Activated T-cell treated with anti-CD3 and anti-CD28 coated beads, Interleukin-2, amount 50 U/mL, for 1 hour (primary cell): ENCODE measurements around the gene ZNF701.
A peak's percentile ranks its signal among the peaks of the same experiment; 100 is the strongest.
"Not testable (repeated sequence)": the region's sequence is repeated elsewhere in the genome, so short reads cannot be mapped to it uniquely, and the experiment has no call there.

Experiments
- DNase-seq: peaks from one replicate; pipeline ENCODE4 v3.0.0-alpha.2; 2020

ZNF701 gene

DNA sequence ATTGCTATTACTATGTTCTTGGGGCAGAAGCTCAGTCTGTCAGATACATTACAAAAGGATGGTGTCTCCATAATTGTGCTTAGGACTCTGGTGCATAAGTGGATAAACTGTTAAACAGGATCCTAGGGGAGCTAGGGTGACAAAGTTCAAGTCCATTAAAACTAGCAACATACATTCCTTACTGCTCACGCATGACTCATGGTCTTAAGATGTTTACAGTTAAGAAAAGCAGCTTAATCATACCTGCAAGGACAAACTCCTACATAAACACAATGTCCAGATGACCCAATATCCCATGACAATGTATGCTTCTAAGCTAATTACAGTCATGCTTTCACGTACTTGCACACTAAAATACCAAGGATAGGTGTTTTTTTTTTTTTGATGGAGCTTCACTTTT, 3.5 kb upstream of the ZNF701 start:
- DNase-seq = no peak

DNA sequence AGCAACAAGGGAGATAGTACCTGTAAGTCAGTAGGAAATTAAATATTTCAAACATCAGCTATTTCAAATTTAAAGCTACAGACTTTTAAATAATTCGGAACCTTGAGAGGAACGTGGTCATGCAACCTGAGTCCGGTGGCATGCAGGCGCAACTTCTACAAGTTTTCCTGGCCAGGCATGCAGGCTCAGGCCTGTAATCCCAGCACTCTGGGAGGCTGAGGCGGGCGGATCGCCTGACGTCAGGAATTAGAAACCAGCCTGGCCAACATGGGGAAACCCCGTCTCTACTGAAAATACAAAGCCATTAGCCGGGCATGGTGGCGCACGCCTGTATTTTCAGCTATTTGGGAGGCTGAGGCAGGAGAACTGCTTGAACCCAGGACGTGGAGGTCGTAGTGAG, 2.2 kb upstream of the ZNF701 start:
- no peak for DNase-seq

DNA sequence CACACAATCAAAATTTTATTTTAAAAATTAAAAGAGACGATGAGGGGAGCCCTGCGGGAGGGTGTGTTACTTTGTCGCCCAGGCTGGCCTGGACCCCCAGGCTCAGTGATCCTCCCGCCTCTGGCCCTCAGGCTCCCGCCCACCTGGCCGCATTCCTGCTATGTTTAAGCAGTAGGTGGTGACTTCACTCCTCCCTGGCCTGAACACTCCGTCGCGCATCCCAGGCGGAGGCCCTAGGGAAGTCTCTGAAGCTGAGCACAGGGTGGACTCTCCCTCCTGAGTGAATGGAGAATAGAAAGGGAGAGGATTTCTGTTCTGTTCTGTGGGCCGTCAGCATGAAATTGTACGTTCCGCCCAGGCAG, 468 bp upstream of the ZNF701 start:
- DNase-seq = not testable (repeated sequence)

DNA sequence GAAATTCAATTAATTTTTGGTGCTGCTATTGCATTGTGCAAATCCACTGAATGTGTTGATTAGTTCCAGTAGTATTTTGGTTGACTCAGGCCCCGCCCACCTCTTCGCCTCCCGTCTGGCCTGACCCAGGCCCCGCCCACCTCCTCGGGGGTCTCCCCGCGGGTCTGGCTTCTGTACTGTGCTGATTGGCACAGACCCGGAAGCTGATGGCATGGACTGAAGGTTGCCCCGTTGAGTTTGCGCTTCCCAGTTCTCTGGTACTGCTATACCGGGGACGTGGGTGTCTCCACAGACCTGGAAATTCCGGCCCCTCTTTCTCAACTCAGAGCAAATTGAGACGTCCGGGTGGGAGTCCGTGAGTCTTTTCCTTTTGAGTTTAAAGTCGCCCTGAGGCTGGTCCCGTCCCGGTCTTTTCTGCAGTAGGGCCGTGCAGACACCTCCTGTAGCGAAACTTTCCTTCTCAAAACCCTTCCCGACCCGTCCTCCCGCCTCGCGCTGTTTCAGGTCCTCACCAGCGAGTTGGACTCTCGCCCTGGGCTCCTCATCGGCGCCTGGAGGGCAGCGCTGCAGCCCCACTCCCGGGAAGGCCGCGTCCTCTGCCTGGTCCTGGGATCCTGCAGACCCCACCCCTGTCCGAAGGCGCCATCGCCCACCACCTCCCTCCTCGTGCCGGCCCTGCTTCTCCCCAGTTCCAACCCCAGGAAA, 14.8 kb downstream of the ZNF701 start:
- DNase-seq = no peak

DNA sequence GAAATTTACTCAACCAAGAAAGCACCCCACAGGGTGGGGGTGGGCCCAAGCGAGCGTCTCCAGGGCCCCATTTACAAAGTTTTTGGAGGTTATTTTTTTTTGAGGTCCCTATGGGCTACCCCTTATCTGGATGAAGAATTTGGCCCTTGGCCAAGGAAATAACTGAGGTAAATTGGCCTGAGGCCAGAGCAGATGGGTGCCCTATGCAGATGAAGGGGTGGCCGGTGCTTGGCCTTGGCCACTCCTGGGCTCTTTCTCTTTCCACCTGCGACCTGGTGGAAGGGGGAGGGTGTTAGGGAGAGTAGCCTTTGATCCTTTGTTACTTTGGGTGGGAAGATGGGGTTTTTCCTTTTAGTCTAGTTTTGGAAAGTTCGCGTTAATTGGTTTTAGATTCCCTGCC, 15.5 kb downstream of the ZNF701 start:
- no peak for DNase-seq

DNA sequence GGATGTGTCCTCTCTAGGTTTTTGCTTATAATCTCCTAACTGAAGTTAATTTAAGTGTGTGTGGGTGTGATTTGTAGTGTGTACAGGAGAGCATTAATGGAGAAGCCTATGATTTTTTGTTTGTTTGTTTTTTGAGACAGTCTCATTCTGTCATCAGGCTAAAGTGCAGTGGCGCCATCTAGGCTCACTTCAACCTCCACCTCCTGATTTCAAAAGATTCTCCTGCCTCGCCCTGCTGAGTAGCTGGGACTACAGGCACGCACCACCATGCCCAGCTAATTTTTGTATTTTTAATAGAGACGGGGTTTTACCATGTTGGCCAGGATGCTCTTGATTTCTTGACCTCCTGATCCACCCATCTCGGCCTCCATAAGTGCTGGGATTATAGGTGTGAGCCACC, 20.6 kb downstream of the ZNF701 start:
- DNase-seq = no peak

DNA sequence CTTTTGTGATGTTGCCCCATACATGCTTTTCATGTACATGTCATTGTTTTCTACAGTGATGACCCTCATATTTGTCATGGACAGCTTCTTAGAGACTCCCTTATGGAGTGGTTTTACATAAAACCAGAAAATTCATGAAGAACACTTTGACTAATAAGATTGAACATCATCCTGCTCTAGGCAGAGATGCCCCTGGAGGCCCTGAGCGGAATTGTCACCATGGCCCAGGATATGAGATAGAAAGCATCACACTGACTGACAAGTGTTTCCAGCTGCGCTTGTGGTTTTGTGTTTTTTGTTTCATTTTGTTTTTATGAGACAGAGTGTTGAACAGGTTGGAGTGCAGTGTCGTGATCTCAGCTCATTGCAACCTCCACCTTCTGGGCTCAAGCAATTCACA, 22.2 kb downstream of the ZNF701 start:
- DNase-seq = no peak

DNA sequence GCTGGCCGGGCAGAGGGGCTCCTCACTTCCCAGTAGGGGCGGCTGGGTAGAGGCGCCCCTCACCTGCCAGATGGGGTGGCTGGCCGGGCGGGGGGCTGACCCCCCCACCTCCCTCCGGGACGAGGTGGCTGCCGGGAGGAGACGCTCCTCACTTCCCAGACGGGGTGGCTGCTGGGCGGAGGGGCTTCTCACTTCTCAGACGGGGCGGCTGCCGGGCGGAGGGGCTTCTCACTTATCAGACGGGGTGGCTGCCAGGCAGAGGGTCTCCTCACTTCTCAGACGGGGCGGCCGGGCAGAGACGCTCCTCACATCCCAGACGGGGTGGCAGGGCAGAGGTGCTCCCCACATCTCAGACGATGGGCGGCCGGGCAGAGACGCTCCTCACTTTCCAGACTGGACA, 23.4 kb downstream of the ZNF701 start:
- DNase-seq = not testable (repeated sequence)

DNA sequence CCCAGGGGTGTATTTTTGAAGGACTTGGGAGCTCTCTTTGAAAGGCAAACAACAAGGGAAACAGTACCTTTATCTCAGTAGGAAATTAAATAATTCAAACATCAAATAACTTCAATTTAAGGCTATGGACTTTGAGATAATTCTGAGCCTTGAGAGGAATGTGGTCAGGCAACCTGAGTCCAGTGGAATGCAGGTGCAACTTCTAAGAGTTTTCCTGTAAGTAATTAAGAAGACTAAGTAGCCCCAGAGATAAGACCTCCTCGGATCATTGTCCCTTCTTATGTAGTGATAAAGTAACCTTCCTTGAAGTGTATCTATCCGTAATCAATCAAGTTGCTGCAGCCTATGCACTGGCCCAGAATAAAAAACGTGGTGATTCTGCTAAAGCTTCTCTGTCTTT, 29.2 kb downstream of the ZNF701 start:
- DNase-seq = no peak

DNA sequence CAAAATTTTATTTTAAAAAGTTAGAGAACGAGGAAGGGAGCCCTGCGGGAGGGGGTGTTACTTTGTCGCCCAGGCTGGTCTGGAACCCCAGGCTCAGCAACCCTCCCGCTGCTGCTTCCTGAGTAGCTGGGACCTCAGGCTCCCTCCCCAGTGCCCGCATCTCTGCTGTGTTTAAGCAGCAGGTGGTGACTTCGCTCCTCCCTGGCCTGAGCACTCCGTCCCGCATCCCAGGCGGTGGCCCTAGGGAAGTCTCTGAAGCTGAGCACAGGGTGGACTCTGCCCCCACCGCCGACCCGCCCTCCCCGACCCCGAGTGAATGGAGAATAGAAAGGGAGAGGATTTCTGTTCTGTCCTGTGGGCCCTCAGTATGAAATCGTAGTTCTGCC, 30.5 kb downstream of the ZNF701 start:
- DNase-seq = no peak

DNA sequence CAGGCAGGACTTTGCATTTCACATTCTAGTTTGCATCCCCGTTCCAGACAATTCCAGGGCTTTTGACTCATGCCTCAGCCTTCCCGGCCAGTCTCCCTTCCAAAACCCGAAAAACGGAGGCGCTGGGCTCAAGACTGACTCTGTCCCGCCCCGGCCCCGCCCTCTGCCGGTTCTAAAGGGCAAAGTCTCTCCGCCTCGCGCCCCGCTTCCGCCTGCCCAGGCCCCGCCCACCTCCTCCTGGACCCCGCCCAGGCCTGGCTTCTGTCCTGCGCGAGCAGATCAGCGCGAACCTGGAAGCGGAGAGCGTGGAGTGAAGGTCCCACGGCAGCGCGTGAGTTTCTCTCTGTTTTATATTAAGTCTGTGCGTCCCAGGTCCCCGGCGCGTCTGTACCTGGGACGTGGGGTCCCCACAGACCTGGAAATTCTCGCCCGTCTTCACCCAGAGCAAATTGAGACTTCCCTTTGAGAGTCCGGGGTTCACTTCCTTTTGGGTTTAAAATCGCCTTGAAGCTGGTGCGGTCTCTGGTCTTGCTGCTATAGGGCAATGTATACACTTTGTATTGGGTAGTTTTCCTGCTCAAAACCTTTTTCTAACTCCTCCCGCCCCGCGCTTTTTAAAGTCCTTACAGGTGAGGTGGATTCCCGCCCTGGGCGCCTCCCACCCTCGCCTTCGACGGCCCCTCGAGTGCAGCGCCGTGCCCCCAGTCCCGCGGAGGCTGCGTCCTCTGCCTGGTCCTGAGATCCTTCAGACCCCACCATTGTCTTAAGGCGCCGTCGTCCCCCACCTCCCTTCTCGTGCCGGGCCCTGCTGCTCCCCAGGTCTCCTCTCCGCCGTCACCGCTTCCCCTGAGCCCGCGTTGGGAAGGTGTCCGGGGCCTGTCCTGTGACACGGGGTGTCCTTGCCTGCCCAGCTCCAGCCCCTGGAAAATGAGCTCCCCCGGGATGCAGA, 31.2 kb downstream of the ZNF701 start:
- peak; percentile 95 for DNase-seq

DNA sequence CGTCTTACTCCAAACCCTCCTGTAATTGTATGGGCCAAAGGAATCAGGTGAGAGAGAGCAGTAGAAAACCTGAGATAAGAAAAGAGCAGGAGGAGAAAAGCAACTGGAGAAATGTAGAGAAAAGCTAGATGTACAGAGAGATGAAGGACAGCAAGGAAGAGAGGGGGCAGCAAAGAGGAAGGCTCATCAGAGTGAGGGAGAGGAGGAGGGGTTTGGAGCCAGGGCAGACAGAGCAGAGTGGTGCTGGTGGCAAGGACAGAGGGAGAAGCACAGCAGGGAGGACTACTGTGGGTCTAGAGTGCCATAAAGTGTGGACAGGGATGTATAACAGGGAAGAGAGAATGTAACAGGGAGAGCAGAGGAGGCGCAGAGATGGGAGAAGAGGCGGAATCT, 31.9 kb downstream of the ZNF701 start:
- DNase-seq = not testable (repeated sequence)

DNA sequence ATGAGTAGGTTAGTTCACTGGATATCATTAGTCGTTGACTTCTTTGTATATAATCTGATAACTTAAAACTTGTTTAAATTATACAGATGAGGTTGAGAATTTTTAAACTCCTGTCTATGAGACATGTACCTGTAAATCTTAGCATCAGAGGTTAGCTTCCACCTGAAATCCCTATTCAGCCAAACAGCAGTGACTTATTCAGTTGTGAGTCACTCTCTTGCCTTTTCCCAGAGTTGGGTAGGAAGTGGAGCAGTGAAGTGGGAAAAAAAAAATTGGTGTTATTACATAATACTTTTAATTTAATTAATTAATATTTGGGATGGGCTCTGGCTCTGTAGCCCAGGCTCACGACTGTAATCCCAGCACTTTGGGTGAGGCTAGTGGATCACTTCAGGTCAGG, 32.9 kb downstream of the ZNF701 start:
- no peak for DNase-seq

DNA sequence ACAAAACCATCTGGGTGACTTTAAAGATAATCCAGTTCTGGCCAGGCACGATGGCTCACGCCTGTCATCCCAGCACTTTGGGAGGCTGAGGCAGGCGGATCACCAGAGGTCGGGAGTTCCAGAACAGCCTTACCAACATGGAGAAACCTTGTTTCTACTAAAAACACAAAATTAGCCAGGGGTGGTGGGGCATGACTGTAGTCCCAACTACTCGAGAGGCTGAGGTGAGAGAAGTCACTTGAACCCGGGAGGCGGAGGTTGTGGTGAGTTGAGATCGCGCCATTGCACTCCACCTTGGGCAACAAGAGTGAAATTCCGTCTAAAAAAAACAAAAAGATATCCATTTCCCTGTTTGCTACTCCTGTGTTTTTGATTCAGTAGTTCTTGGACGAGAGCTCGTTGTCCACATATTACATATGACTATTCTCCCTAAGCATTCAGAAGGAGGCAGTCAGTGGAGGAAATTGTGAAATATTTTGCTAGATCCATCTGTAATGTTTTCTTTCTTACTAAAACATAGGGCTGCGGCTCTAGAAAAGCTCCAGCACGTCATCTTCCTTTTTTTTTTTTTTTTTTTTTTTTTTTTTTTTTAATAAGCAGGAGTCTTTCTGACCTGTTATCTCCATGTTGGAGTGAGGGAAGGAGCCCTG, 33.6 kb downstream of the ZNF701 start:
- DNase-seq = no peak

DNA sequence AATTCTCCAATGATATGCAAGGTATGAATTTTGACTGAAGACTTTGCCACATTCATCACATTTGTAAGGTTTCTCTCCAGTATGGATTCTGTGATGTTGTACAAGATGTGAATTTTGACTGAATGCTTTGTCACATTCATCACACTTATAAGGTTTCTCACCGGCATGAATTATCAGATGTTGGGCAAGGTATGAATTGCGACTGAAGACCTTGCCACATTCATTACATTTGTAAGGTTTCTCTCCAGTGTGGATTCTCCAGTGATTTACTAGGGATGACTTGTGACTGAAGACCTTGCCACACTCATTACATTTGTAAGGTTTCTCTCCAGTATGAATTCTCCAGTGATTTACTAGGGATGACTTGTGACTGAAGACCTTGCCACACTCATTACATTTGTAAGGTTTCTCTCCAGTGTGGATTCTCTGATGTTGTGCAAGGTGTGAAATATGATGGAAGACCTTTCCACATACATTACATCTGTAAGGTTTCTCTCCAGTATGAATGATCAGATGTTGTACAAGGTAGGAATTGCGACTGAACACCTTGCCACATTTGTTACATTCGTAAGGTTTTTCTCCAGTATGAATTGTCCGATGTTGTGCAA, 43.3 kb downstream of the ZNF701 start:
- no peak for DNase-seq

DNA sequence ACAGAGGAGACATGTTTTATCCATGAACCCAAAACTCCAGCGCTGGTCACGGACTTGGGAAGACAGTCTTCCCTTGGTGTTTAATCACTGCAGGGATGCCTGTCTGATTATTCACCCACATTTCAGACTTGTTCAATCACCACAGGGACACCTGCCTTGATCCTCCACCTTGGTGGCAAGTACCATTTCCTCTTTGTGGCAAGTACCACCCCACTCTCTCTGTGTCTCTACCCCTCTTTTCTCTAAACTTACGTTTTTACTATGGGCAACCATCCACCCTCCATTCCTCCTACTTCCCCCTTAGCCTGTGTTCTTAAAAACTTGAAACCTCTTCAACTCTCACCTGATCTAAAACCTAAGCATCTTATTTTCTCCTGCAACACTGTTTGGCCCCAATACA, 51.3 kb downstream of the ZNF701 start:
- no peak for DNase-seq

DNA sequence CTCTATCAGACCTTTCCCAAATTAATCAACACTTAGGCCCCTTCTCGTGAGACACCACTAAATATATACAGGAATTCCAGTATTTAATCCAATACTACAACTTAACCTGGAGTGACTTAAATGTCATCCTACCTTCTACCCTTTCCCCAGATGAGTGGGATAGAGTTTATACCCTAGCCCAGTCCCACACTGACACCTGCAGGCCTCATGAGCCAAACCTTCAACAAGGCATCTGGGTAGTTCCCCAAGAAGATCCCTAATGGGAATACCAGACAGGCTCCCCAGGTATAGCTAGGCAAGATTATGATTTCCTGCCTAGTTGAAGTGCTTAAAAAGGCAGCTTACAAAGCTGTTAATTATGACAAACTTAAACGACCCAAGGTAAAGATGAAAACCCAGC, 52.2 kb downstream of the ZNF701 start:
- no peak for DNase-seq

DNA sequence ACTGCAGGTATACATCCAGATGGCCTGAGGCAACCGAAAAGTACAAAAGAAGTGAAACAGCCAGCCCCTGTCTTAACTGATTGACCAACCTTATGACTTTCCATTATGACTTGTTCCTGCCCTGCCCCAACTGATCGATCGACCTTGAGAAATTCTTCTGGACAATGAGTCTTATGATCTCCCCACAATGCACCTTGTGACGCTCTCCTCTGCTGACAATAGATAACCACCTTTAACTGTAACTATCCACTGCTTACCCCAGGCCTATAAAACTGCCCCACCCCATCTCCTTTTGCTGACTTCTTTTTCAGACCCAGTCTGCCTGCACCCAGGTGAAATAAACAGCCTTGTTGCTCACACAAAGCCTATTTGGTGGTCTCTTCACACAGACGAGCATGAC, 56.8 kb downstream of the ZNF701 start:
- no peak for DNase-seq

DNA sequence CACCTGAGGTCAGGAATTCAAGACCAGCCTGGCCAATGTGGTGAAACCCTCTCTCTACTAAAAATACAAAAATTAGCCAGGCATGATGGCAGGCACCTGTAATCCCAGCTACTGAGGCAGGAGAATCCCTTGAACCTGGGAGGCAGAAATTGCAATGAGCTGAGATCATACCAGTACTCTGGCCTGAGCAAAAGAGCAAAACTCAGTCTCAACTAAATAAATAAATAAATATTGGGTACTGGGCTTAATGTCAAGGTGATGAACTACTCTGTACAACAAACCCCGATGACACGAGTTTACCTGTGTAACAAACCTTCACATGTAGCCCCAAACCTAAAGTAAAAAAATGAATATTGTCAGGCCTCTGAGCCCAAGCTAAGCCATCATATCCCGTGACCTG, 57.4 kb downstream of the ZNF701 start:
- not testable (repeated sequence) for DNase-seq

DNA sequence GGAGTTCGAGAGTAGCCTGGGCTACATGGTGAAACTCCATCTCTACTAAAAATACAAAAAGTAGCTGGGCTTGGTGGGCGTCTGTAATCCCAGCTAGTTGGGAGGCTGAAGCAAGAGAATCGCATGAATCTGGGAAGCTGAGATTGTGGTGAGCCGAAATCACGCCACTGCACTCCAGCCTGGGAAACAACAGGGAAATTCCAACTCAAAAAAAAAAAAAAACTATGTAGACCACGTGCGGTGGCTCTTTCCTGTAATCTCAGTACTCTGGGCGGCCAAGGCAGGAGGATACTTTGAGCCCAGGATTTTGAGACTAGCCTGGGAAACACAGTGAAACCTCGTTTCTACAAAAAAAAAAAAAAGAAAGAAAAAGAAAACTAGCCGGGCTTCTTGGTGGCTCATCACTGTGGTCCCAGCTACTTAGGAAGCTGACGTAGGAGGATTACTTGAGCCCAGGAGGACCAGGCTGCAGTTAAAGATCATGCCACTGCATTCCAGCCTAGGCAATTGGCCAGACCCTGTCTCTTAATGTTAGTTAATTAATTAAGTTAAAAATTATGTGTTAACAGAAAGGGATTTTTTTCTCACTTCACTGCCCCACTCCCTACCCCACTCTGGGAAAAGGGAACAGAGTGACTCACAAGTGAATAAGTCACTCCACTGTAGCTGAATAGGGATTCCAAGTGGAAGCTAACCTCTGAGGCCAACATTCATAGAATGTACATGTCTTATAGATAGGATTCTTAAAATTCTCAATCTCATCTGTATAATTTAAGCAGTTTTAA, 65.9 kb downstream of the ZNF701 start:
- no peak for DNase-seq
